ENCODE data around the gene LGALS8.
"Not testable (repeated sequence)": the region's sequence is repeated elsewhere in the genome, so short reads cannot be mapped to it uniquely, and the experiment has no call there.

Gene LGALS8

GRCh38 chr1:236540813-236541465 is 17.2 kb downstream of the LGALS8 start:
- no peak for DNase-seq (ENCODE audit: low read depth)

GRCh38 chr1:236541710-236542109 is 17.9 kb downstream of the LGALS8 start:
- DNase-seq (ENCODE audit: low read depth): no peak

DNA sequence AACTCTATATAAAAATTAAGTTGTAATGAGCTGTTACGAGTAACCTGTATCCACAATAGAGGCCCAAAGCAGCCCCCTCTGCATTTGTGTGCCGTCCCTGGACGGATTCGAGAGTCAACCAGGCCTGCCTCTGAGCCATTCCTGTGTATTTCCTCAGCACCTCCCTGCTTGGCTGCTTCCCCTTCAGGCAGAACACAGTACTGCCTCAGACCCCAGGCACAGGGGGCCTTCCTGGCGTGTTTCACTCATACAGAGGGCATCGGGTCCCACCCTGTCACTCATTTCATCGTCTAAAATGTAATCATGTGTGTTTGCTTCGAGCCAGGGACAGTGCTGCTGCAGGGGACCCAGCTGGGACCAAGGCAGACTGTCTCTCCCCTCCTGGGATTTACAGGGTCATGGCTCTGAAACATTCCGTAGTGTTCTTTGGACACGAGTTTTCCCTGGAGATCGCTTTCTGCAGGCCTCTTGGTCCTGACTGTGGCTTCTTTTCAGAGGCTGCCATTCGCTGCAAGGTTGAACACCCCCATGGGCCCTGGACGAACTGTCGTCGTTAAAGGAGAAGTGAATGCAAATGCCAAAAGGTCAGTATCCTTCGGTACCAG is 19.4 kb downstream of the LGALS8 start:
- no peak for DNase-seq (ENCODE audit: low read depth)

- no peak for DNase-seq (ENCODE audit: low read depth)
Measured at GRCh38 chr1:236545621-236546169, 21.9 kb downstream of the LGALS8 start.

DNA sequence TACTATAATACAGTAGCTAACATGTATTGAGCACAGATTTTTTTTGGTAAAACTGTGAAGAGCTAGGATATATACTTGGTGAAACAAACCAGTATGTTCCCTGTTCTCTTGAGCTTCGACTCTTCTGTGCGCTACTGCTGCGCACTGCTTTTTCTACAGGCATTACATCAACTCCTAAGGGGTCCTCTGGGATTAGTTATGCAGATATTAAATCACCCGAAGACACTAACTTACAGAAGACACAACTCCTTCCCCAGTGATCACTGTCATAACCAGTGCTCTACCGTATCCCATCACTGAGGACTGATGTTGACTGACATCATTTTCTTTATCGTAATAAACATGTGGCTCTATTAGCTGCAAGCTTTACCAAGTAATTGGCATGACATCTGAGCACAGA is 24.7 kb downstream of the LGALS8 start:
- DNase-seq (ENCODE audit: low read depth): no peak

DNA sequence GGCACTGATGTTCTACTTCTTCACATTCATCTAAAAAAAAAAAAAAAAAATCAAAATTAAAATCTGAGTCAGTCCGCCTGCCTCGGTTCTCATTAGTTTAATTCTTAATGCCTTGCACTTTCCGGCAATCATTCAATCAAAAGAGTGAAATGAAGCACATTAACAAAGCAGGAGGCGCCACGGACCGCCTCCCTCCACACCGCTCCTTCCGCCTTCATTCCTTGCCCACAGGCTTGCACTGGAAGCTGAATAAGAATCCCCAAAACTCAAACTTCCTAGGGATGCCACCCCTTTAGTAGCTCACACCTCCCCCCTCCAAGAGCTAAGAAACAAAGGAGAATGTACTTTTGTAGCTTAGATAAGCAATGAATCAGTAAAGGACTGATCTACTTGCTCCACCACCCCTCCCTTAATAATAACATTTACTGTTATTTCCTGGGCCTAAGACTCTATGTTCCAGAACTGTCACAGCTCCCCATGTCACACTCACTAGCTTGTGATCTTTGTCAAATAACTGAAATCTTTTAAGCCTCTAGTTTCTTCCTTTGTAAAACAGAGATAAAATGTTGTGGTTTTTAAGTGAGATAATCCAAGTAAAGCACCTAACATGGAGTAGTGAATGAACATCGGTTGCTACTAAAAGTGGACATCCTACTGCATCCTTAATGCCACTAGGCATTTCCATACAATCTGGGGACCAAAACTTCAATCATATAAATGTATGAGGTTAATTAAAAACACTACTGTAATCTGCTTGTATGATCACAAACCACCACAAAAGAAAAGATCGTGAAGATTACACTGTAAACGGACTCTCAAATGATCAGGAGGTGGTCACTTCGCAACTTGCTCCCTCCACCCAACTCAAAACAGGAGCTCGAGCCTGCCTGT is 27.4 kb downstream of the LGALS8 start:
- DNase-seq (ENCODE audit: low read depth): no peak

GRCh38 chr1:236552096-236552495 is 28.3 kb downstream of the LGALS8 start:
- DNase-seq (ENCODE audit: low read depth): no peak

DNA sequence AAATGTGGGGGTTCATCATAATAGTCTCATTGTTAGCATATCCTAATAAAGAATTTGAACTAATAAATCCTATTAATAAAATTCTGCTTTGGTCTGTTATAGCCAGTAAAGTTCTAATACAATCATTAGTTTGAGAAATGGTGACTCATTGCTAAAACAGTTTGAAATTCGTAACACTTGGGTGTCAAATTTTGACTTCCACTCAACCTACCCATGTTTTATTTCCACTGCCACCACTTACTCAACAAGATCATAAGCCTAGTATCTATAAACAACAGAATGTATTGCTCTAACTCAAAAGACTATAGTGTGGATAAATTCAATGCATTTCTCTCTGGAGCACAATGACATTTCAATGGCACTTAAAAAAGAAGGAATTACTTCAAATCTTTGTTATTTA is 29.1 kb downstream of the LGALS8 start:
- DNase-seq (ENCODE audit: low read depth): peak; percentile 11

DNA sequence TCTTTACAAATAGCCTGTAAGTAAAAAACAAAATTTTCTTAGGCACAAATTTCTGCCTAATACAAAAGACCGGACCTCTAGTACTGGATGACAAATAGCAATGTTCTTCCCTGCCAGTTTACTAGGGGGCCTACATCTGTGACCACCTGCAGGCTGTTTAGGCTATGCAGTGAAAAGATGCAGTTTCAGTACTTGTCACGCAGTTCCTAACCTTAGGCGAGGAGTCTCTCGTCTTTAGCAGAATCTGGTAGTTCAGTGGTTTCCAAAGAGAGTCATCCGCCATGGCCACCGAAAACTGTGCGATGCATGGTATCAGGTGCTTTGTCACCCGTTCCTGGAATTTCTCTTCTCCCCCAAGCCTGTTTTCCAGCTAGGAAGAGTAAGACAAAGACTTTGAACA is 29.6 kb downstream of the LGALS8 start:
- DNase-seq (ENCODE audit: low read depth): no peak

DNA sequence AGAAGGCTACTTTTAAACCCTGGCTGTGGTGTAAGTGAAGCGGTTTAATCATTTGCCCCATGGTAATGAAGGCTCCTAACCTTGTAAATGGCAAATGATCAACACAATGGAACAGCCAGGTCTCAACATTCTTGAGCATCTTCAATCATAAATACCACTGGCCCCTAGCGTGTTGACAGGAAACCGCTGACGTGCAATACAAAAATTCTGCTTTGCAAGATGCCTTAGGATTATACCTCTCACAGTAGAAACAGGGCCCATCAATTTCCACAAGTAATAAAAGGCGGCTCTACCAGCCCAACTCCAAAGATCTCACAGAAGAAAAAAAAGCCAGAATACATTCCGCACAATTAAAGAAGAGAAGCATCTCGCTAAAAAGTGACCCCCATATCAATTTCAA is 32.8 kb downstream of the LGALS8 start:
- DNase-seq (ENCODE audit: low read depth): no peak

DNA sequence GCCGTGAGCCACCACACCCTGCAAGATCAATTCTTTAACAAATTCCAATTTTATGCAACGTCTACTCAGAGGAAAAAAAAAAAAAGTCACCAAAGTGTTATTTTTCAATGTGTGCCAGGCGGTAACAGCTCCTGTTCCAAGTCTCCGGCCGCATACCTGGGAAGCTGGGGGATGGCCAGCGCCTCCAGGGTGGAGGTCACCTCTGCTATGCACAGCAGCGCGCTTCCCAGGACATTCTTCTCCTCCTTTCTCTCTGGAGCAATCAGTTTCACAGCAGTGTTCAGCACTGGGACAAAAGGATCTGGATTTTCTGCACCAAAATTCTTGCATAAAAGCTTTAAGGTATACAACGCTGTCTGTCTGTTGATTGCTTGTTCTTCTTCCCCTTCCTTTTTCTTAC is 34.3 kb downstream of the LGALS8 start:
- no peak for DNase-seq (ENCODE audit: low read depth)

DNA sequence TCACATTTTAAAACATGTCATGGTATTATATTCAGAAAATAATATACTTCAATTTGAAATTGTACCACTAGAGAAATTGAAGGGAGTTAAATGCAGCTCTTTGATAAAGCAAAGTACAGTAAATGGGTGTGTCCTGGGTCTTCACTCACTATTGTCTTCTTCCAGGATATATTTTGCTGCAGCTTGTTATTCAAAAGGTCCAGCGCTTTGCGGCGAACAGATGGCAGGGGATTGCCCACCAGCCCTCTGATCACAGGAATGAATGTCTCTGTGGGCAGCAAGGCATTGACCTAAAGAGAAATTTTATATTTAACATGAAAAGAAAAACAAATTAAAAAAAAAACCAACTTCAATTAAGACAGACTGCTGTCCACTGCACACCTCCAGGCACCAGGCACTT is 35.1 kb downstream of the LGALS8 start:
- DNase-seq (ENCODE audit: low read depth): no peak

DNA sequence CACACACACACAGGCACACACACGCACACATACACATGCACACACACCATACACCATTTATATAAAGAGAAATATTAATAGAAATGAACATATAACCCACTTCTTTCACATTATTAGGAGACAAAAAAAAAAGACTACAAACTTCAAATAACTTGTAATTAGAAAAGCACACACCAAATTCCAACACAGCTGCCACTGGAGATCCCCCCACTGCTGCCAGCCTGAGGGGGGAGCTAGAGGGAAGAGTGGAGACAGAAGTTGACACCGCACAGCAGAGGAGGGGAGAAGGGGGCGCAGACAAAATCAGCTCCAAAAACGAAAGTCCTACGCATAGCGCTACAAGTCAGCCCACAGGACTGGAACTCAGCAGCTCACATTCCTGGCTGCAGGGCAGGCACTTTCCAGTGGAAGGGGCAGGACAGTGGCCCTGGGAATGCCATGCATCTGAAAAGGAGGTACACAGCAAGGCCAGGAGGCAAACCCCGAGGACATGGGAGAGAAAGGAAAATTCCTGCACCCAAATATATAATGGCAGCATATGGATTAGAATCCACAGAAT is 36.5 kb downstream of the LGALS8 start:
- no peak for DNase-seq (ENCODE audit: low read depth)

DNA sequence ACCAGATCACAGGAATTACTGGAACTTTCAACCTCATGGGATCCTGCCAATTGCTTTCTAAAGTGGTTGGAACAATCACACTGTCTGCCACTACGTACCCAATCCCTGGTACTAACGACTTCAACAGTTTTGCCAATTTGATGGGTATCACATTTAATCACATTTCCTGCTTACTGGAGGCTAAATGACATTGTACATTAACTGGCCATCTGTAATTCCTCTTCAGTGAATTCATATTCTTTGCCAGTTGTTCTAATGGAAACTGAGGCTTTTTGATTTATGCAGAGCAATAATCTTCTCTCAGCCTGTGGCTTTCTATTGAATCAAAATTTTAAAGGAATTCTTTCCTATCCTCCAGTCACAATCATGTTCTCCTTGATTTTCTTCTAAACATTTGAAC is 38.2 kb downstream of the LGALS8 start:
- DNase-seq (ENCODE audit: low read depth): no peak

DNA sequence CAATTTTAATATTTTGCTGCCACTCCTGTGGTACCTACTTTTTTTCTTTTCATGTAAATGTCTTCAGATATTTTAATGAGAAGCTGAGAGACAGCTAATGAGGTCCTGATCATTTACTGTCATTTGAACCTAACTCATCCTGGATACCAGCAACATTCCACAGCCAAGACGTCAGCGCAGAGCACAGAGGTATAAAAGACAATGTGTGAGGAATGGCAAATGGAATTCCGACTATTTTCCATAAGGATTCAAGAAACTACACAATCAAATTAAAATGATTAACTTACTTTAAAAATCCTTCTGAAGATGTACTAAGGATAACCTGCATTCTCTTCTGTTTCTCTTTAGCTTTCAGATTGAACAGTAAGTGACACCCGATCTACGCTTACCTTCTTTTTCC is 41.7 kb downstream of the LGALS8 start:
- peak; percentile 37 for DNase-seq (ENCODE audit: low read depth)

DNA sequence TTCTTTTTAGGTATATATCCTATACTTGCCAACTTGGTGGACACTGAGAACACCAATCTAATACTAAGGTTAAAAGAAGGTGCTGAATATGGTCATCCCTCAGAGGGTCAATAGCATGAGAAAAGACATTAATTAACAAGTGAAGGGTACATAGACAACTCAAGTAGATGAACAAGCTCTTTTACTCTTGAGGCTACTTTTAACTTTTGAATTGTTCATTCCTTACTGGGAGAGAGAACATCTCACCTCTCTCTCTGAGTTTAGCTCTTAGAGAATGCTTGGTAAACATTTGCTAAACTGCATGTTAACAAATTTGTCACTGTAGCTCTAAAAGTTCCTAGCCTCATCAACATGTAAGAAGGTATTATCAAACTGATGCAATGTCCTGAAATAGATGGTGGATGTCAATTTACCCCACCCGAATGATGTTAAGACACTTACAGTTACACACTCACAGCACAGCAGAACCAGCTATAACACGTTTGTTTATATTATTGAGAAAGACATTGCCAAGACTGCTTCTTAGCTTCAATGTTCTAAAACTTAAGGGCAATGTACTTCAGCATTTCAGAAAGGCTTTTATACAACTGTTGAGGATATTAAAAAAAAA is 44.6 kb downstream of the LGALS8 start:
- DNase-seq (ENCODE audit: low read depth): peak; percentile 13

GRCh38 chr1:236575523-236575922 is 51.7 kb downstream of the LGALS8 start:
- no peak for DNase-seq (ENCODE audit: low read depth)

- DNase-seq (ENCODE audit: low read depth): peak; percentile 46
Measured at GRCh38 chr1:236576004-236576403, 52.2 kb downstream of the LGALS8 start.

DNA sequence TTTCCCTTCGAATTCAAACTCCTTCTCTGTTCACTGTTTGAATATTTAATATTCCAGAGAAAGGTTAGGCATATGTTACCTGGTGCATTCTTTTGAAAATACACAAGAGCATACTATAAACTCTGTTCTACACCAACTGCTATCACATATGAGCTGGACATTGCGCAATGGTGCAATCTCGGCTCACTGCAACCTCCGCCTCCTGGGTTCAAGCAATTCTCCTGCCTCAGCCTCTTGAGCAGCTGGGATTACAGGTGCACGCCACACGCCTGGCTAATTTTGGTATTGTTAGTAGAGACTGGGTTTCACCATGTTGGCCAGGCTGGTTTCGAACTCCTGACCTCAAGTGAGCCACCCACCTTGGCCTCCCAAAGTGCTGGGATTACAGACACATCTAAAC is 53.3 kb downstream of the LGALS8 start:
- not testable (repeated sequence) for DNase-seq (ENCODE audit: low read depth)

GRCh38 chr1:236578661-236579060 is 54.9 kb downstream of the LGALS8 start:
- DNase-seq (ENCODE audit: low read depth): no peak

GRCh38 chr1:236580404-236580803 is 56.6 kb downstream of the LGALS8 start:
- not testable (repeated sequence) for DNase-seq (ENCODE audit: low read depth)

DNA sequence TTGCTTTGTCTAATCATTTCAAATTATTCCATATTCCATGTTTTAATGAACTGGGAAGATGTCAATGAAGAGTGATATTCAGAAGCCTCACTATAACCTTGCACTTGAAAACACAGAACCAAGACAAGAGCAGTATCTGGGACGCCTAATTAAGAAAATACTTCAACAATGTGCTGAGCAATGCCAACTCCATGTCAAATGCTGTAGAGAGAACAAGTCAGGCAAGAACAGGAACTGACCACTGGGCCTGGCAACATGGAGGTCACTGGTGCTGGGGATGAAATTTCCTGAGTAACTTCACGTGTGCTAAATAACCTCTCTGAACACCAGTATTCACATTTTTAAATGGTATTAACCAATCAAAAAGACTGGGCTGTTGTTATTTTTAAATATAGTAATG is 57.7 kb downstream of the LGALS8 start:
- DNase-seq (ENCODE audit: low read depth): no peak

All from EH (cell line).